ENCODE data around the gene CARD10.
"Not testable (repeated sequence)": the region's sequence is repeated elsewhere in the genome, so short reads cannot be mapped to it uniquely, and the experiment has no call there.

The CARD10 gene

DNA sequence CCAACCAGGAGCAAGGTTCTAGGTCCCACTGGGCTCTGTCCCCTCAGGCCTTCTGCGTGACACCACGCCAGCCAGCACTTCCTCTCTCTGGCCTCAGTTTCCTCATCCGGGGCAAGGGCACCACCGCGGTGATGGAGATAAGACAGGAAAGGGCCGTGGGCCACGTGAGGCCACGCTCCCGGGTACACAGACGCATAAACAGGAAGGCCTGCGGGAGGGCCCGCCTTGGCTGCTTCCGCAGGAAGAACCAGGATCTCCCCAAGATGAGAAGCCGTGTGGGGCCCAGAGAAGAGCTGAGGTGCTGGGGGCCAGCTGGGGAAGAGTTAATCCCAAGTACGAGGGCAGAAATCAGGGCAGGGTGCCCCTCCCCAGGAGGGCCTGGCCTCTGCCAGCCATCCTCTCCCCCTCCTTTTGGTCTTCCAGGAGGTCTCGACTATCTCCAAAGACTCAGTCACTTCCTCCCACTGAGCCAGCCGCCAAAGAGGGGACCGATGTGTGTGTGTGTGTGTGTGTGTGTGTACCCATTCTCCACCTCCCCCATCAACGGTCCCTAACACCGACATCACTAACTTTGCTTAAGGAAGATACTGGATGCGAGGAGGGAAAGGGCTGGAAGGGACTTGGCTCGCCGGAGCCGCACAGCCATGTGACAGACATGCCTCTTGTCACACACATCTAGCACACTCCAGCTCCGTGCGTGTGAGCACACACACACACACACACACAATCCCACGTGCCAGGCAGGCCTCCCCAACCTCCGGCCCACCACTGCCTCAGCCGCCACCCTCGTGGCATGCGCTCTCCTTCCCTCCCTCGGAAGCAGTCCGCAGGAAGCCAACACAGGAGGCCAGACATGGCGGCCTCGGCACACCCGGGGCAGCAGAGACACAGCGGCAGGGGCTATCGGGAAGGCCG, 34.5 kb downstream of the CARD10 start:
- no peak for DNase-seq

DNA sequence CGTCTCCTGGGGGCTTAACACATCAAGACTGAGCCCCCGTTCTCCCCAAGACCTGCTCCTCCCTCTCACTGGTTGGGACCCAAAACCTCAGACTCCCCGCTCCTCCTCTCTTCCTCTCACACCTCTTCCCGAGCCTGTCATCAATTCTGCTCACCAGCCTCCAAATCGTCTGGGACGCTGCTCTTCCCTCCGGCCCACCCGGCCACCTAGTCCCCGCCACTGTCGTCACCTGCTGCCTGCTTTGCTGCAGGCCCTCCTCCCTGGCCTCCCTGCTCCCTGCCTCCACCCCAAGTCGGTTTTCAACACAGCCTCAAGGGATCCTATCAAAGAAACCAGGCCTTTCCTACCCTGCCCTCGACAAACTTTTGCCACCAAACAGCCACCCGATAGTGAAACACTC, 36.2 kb downstream of the CARD10 start:
- DNase-seq = no peak

DNA sequence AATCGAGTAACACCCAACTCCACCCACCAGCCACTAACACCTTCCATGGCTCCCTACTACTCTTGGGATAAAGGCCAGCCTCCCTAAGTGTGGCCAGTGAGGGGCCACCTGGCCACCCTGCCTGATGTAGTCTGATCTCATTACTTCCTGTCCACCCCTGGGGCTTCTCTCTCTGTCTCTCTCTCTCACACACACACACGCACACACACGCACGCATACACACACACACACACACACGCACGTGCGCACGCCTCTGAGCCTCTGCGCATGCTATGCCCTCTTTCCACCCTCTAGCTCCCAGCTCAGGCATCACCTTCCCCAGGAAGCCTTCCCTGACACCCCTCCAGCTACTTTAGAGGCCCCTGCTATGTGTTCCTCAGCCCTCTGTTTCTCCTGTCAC, 37.0 kb downstream of the CARD10 start:
- no peak for DNase-seq

DNA sequence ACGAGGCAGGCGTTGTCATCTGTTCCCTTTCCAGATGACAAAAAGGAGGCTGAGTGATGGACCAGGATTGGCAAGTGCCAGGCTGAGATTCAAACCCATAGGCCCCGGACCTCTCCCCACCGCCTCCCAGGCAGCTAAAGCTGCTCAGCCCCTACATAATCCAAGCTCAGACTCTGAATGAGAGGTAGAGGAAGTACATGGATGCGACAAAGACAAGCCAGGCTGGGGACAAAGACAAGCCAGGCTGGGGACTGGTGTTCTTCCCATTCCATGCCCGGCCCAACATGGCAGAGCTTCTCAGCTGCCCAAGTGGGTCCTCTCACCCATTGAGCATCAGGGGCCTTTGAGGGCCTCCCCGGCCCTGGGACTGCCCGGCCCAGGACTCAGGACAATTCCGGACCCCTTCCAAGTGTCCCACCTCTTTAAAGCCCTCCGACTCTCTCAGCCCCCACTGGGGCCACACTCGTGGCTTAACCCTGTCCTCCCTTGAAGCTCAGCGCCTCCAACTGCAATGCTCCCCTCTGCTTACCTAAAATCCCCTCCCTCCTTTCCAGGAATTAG, 37.8 kb downstream of the CARD10 start:
- DNase-seq = no peak

DNA sequence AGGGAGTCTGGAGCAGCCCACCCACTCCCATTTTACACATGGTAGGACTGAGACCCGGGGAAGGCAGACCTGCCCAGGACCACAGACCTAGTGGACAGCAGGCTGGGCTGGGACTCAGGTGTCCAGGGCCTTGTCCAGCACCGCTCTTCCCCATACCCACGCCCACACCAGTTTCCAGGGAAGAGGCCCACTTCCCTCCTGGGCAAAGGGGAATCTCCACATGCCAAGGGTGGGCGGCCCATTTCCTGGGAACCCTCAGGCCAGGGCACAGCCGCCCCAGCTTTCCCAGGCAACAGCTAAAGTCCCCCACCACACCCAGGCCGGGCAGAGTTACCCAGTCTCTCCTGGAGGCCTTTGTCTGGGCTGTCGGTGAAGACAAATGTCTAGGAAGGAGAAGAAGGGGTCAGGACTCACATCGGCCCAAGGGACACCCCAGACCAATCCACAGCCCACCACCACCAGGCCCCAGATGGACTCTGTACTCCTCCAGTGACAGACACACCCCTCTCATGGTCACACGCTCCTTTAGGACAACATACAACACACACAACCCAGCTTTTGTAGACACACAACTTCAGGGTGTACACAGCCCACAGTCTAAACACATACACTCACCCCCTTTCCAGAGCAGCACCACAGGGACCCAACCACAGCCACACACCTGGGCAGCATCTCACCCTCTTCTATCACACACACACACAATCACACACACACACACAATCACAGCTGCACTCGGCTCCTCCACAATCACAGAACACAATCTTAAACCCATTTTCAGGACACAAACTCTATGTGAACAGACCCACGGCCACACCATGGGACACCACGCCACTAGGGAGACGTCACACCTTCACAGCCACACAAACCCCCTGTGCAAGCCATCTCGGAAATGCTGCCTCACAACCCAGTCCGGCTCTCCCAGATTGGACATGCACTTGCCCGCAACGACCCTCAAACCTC, 38.5 kb downstream of the CARD10 start:
- DNase-seq = no peak

DNA sequence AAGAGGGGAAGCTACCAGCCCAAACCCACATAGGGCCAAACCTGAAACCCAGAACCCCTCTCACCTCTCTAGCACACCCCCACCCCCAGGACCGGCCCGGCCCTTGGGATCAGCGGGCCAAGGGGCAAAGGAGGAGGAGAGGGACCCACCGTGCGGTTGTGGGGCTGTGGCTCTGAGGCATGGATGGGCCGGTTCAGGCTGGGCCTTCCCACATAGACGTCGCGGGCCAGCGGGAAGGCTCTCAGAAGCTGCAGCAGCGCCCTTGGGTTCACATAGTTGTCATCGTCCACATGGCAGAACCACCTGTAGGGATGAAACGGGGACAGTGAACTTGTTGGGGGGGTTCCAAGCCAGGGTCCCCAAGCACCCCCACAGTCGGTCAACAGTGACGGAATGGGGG, 40.0 kb downstream of the CARD10 start:
- DNase-seq = no peak

DNA sequence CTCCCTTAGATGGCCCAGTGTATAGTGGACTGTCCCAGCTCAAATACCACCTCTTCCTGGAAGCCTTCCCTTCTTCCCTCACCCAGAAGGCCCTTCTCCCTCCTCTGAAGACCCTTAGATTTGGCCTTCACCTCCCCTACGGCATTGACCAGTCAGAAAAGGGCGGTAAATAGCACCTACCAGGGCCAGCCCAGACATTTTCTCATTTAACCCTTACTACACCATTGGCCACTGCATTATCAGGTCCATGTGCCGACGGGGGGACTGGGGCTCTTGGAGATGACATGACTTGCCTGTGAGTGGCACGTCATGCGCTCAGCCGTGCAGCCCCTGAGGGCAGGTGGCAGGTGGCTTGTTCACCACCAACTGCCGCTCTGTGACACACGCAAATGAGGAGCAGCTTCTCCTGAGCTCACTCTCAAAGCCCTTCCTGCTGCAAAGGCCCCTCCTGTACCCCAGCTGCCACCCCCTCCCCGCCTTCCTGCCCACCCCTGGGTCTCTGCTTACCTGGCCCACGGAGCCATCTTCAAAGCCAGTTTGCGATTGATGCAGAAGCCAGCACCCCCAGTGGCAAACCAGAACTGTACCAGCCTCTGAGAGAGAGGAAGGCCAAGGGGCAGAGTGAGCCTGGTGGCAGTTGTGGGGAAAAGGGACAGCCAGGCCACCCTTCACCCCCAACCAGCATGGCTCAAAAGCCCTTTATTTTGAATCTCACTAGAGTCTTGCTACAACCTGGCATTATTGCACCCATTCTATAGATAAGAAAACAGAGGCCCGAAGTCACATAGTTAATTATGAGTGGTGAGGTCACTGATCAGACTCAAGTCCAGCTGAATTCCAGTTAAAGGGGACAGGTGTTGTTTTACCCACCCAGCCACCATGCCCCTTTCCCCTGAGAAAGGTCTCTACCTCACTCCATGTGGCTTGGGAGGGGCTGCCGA, 42.6 kb downstream of the CARD10 start:
- no peak for DNase-seq

DNA sequence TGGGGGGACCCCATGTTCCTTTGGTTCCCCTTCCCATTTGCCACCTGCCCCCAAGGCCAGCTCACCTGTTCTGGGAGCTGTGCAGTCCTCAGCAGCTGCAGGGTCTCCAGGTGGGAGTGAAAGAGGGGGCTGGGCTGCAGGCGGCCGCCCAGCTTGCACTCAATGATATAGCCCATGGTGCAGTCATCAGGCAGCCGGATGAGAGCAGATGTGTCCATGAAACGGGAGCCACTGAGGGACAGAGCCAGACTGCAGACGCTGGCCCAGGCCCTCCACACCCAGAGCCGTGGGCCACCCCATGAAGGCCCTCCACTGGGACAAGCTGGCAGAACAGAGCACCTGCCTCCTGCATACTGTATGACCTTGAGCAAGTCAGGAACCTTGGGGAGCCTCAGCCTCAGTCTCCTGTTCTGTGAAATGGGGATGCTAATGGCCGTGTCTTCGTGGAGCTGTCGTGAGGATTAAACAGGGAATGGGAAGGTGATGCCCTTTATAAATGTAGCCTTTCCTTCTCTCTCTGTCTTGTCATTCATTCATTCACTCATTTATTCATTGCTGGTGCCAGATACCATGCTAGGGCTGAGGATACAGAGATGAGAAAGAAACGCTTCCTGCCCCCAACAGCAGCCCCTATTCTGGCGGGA, 44.6 kb downstream of the CARD10 start:
- DNase-seq = no peak

DNA sequence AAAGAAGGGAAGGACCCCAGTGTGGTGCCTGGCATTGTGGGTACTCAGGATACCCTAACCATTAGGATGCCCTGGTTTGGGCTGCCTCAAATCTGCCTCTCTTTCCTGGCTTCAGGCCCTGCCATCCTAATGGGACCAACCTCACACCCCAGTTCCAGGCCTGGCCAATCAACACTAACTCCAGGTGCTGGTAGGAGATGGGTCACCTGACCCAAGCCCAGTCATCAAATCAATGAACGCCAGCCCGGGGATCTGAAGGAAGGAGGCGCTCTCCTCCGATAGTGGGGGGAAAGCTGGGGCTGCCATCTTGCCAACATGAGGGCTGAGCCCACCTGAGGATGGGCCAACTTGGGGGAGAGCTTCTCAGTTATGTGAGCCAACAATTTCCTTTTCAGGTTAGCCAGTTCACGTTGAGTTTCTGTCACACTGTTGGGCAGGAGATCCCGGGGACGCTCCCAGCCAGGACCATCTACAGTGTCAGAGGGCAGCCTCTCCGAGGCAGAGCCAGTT, 45.7 kb downstream of the CARD10 start:
- DNase-seq = no peak

DNA sequence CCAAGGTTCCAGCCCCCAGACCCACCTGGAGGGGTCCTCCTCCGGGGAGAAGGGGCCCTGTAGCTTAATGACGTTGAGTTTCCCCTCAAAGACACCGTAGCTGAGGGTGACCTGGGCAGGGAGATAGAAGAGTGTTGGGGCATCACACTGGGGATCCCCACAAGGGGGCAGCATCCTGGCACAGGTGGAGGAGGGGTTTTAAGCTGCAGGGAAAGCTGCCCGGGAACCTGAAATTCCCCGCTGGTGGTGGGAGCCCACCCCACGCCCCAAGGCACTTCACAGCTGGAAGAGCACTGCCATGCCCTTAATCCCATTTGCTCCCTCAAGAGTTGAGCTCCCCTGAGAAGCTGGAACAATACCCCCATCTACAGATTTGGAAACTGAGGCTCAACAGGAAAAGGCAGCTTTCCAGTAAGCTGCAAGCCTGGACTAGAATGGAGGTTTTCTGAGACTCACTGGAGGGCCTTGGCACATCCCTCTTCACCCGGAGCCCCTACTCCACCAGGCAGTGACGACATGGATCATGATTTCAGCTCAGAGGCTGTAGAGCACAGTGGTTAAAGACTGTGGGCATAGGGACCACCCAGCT, 46.7 kb downstream of the CARD10 start:
- DNase-seq = no peak

DNA sequence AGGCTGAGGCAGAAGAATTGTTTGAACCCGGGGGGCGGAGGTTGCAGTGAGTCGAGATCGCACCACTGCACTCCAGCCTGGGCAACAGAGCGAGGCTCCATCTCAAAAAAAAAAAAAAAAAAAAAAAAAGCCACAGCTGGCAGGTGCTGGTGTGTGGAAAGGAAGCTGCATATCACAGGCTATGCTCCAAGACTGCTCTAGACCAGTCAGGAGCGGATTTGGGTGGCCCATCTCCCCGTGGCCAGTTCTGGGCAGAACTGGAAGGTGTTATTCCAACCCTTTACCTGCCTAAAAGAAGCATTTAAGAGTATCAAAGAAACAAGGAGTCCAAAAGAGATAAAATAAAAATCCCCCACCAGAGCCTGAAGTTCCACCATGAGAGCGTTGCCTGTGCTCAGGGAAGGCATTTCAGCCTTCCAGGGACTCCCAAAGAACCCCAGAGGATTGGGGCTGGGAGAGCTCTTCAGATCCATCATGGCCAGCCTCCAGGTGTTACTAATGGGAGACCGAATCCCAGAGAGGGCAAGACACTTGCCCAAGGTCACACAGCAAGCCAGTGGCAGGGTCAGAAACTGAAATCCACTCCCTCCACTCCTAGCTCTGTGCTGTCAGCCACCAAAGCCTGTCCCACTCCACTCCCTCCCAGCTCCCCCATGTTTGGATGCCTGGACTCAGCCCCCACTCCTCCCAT, 47.3 kb downstream of the CARD10 start:
- no peak for DNase-seq

DNA sequence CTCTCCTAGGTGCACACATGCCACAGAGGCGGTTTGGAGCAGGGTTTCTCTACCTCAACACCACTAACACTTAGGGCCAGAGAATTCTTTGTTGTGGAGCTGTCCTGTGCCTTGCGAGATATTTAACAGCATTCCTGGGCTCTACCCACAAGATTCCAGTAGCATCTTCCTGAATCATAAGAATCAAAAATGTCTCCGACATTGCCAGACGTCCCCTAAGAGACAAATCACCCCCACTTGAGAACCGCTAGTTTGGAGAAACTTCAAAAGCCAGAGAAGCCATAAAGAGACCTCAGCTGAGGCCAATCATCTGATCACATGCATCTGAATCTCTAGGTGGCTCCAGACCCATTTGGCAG, 49.1 kb downstream of the CARD10 start:
- no peak for DNase-seq

DNA sequence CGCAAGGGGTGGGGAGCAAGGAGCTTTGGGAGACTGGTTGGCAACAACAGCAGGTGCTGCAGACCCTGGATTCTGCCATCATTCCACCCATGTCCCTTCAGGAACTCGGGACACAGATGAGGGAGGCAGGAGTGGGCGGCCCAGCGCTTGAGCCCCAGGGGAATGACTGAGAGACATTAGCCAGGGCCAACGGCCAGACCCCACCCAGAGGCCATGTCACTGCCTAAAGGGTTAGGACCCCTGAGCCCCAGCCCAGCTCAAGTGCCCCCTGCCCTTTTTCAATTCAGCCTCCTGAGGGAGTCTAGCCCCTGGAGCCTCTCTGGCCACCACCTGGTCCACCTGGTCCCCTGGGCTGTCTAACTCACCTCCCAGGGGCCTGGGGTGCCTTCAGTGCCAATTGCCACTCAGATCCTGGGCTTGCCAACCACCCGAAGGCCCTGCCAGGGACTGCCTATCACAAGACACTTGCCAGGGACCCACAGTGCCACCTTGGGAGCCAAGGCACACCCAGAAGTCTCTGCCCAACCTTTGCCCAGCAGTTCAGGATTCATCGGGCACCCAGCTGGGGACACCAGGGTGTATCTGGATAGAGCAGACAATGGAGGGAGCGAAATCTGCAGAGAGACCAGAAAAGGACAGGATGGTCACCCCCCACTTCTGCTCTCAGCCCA, 49.7 kb downstream of the CARD10 start:
- no peak for DNase-seq

DNA sequence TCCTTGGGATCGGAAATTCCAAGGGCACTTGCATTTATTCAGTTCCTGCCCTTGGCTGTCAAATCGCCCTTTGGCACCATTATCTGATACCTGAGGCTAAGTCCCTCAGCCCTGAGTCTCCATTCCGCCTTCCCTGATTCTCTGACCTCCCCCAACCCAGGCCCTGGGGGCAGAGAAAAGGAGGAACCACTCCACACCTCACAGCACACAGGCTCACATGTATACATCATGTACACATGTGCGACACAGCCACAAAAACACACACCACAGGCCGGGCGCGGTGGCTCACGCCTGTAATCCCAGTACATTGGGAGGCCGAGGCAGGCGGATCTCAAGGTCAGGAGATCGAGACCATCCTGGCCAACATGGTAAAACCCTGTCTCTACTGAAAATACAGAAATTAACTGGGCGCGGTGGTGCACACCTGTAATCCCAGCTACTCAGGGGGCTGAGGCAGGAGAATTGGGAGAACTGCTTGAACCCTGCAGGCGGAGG, 51.0 kb downstream of the CARD10 start:
- not testable (repeated sequence) for DNase-seq

DNA sequence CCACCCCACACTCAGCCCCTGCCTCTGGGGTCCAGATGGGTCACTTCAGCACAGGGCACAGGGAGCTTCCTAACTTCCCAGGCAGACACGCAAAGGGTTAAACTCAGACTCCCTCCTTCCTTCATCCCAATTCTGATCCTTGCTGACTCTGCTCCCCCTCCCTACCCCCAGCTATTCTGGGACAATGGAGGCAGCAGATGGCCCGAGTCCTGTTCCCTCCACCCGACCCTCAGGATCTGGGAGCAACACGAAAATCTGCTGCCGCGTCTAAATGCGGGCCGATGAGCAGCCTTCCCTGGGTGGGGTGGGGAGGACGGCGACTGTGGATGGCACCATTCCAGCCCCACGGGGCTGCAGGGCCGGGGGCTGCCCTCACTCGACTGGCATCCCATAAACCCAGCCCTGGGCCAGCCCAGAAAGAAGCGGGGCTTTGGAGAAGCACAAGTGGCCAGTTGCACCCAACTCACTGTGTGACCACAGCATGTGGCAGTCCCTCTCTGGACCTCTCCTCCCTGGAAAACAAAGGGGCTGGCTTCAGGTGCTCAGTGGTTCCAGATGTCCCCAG, 51.7 kb downstream of the CARD10 start:
- no peak for DNase-seq

DNA sequence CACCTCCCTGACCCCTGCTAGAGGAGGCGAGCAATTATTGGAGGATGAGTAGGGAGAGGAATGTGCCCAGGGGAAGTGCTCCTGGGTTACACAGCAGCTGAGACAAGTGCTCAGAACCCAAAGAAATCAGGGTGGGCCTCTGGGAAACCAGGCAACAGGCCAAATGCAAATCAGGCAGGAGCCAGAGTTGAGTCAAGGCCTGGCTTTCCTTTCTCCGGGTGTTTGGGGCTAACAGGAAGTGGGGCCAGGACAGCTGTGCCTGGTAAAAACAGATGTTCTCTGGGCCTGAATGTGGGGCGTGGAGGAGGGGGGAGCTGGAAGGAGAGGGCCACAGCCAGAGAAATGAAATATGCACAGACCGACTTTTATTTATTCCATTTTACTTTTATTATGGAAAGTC, 55.0 kb downstream of the CARD10 start:
- DNase-seq = no peak

DNA sequence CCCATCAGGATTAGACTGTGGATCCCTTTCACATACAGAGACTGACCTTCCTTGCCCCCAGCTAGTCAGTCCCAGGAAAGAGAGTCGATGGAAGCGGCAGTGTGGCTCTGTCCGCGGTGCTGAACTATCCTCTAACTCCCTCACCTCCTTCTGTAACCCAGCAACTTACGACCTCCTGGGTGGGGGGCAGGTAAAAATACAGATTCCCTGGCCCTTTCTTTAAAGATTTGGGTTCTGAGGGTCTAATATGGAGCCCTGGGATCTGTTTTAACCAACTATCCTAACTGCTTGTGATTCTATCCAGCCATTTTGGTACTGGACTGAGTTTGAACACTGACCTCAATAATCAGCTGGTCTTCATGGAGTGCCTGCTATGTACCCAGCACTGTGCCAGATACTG, 56.2 kb downstream of the CARD10 start:
- DNase-seq = no peak

DNA sequence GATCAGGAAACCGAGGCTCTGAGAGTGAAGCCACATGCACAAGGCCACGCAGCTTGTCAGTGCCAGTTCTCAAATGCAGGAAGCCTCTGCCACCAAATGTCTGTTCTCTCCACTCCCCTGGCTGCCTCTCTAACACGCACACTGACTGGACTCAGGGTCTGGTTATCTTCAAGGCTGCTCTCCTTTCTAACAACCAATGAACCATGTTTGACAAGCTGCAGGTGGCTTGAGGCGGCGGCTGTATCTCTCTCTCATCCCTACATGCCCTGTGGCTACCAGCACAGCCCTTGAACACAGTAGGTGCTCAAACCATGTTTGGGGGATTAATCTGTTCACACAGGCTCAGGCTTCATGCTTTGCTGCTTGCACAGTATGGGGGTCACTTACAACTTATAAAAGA, 56.8 kb downstream of the CARD10 start:
- no peak for DNase-seq

DNA sequence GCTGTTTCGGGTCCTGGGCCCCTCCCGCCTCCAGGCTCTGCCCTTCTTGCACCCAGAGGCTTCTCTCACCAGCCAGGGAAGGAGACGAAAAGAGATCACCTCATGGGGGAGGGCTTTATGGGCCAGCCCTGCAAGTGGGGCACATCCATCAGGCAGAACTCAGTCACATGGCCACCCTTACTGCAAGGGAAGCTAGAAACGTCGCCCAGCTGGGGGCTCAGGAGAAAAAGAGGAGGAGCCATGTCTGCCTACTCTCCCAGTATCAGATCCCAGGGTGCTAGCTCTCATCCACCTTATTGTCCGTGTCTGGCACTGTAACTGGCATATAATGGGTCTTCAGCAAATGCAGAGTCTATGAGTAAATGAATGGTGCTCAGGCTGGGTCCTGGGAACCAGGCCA, 57.3 kb downstream of the CARD10 start:
- DNase-seq = peak; percentile 42

DNA sequence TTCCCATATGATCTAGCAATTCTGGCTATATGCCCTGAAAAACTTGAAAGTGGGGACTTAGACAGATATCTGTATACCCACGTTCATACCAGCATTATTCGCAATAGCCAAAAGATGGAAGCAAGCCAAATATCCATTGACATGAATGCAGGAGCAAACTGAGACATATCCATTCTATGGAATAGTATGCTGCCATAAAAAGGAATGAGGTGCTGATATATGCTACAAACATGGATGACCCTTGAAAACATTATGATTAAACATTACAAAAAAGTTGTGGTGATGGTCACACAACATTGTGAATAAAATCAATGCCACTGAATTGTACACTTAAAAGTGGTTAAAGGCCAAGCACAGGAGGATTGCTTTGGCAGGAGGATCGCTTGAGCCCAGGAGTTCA, 58.5 kb downstream of the CARD10 start:
- no peak for DNase-seq

Measured in NCI-H1092 (cell line).